ENCODE data around the gene KIF3A.

The KIF3A gene

GRCh38 chr5:132736853-132737833 is at the start of gene KIF3A:
Gene KIF3A (minus strand): TSS chr5:132737546. CDS start chr5:132737419, 127 bp downstream.
- peak; percentile 95 to 98 (median 96) for DNase-seq

- no peak for DNase-seq
Measured at GRCh38 chr5:132787076-132787475, 49.7 kb upstream of the KIF3A start.

- no peak for DNase-seq
Measured at GRCh38 chr5:132785864-132786263, 48.5 kb upstream of the KIF3A start.

- no peak for DNase-seq
Measured at GRCh38 chr5:132785365-132785764, 48.0 kb upstream of the KIF3A start.

- DNase-seq: no peak
Measured at GRCh38 chr5:132782101-132782500, 44.8 kb upstream of the KIF3A start.

GRCh38 chr5:132781029-132781428 is 43.7 kb upstream of the KIF3A start:
- DNase-seq: no peak

- no peak for DNase-seq
Measured at GRCh38 chr5:132780577-132780976, 43.2 kb upstream of the KIF3A start.

- DNase-seq: no peak
Measured at GRCh38 chr5:132779961-132780360, 42.6 kb upstream of the KIF3A start.

- no peak for DNase-seq
Measured at GRCh38 chr5:132778856-132779255, 41.5 kb upstream of the KIF3A start.

GRCh38 chr5:132778129-132778528 is 40.8 kb upstream of the KIF3A start:
- no peak for DNase-seq

GRCh38 chr5:132777209-132778069 is 40.1 kb upstream of the KIF3A start, which contains the start of gene SEPTIN8:
Gene SEPTIN8 (minus strand): TSS chr5:132777239. CDS start chr5:132777137, 102 bp downstream.
- DNase-seq: no peak

GRCh38 chr5:132776938-132777208 is 39.5 kb upstream of the KIF3A start:
- DNase-seq: no peak

GRCh38 chr5:132776131-132776937 is 39.0 kb upstream of the KIF3A start:
- no peak for DNase-seq

GRCh38 chr5:132775476-132775961 is 38.2 kb upstream of the KIF3A start:
- DNase-seq: no peak

- DNase-seq: no peak
Measured at GRCh38 chr5:132774896-132775295, 37.5 kb upstream of the KIF3A start.

- no peak for DNase-seq
Measured at GRCh38 chr5:132774406-132774805, 37.1 kb upstream of the KIF3A start.

- no peak for DNase-seq
Measured at GRCh38 chr5:132773601-132774355, 36.4 kb upstream of the KIF3A start.

- DNase-seq: no peak
Measured at GRCh38 chr5:132773114-132773513, 35.8 kb upstream of the KIF3A start.

- no peak for DNase-seq
Measured at GRCh38 chr5:132772291-132773070, 35.1 kb upstream of the KIF3A start.

- no peak for DNase-seq
Measured at GRCh38 chr5:132771503-132771998, 34.2 kb upstream of the KIF3A start.
